K562 (cell line): ENCODE results near the gene CASP1. TPM values are rescaled to one million over a fixed set of nuclear protein-coding genes. Genes with fewer than 3 reads are reported as not detected.

ENCODE experiments used
- ATAC-seq: fragments of 200-7000 bp; cut with Tn5 transposase; 3 replicates; pipeline ENCODE4 v1.9.1; 2020; ENCODE audit warnings: moderate library complexity
- BruUV-seq: library from RNA; stranded (reverse); fragments of 400-500 nt; replicated peaks from 2 replicates; lab custom pipeline; 2021; lab: Mats Ljungman, UMichigan
- CTCF ChIA-PET: fragments of 300-600 bp; formaldehyde crosslinking; extraction: SDS; loops from one replicate; lab custom pipeline; 2021; ENCODE audit warnings: low intra/inter-chr PET ratio; lab: Yijun Ruan, JAX
- POLR2A ChIA-PET: fragments of 300-600, 350-650 bp; sonication (Branson Sonifier 250); formaldehyde crosslinking; extraction: SDS; loops from one replicate; lab custom pipeline; 2021; ENCODE audit warnings: antibody characterized with exemption, inconsistent platforms; lab: Yijun Ruan, JAX
- DNase-seq, 4 experiments: peaks; one replicate each; pipeline versions ENCODE4 v3.0.0 to v3.0.0-alpha.2; 2011 to 2018; ENCODE audit warnings: low spot score in 3 of 4, mixed read lengths in 3 of 4; ENCODE audit errors: extremely low read depth in 1 of 4
- FAIRE-seq: peaks from 2 replicates; lab custom pipeline; 2011; peaks lifted over from hg19 to GRCh38; lab: Jason Lieb, UNC
- H2AFZ ChIP-seq: 2 replicates; pipeline ENCODE4 v1.6.0; 2011; ENCODE audit warnings: low read depth, low read length, control low read depth, inconsistent platforms
- H3K27ac ChIP-seq: fragments of 200-600 bp; 3 replicates; pipeline ENCODE4 v1.8.0; 2011; ENCODE audit warnings: low read depth, mild to moderate bottlenecking, control low read depth, inconsistent platforms, low read length, moderate library complexity, mixed read lengths; ENCODE audit errors: extremely low read depth
- H3K27me3 ChIP-seq, 2 experiments: fragments of 300-600 bp in 1 of 2; 2 replicates in 1 of 2; 3 replicates in 1 of 2; pipeline versions ENCODE4 v1.6.0 to v1.8.0; 2011; ENCODE audit warnings: inconsistent platforms in 2 of 2, low read length in 2 of 2, mild to moderate bottlenecking in 1 of 2, mixed read lengths in 1 of 2, moderate library complexity in 1 of 2; ENCODE audit not compliant: control insufficient read depth in 2 of 2, insufficient read depth in 2 of 2
- H3K36me3 ChIP-seq: fragments of 300-600 bp; 3 replicates; pipeline ENCODE4 v1.8.0; 2011; ENCODE audit warnings: mild to moderate bottlenecking, low read length, inconsistent platforms; ENCODE audit not compliant: control insufficient read depth, insufficient read depth
- H3K4me1 ChIP-seq, 2 experiments: fragments of 200-600 bp in 1 of 2; replicated peaks in 1 of 2; 2 replicates in 1 of 2; 3 replicates in 1 of 2; pipeline versions ENCODE4 v1.5.1 to v1.8.0; 2011; ENCODE audit warnings: inconsistent platforms in 2 of 2, low read length in 2 of 2, mild to moderate bottlenecking in 1 of 2, mixed read lengths in 1 of 2, moderate library complexity in 1 of 2; ENCODE audit not compliant: control insufficient read depth in 2 of 2, insufficient read depth in 2 of 2
- H3K4me2 ChIP-seq: 2 replicates; pipeline ENCODE4 v1.6.1; 2011; ENCODE audit warnings: low read length, control low read depth, inconsistent platforms, mixed read lengths; ENCODE audit not compliant: insufficient read depth
- H3K4me3 ChIP-seq: fragments of 200-600 bp; sonication (generic), shearing (Covaris generic); 2 replicates; pipeline ENCODE4 v1.5.1; 2016; ENCODE audit warnings: control low read depth, inconsistent platforms
- H3K79me2 ChIP-seq: fragments of 200-600 bp; 3 replicates; pipeline ENCODE4 v1.8.0; 2011; ENCODE audit warnings: low read length, inconsistent platforms; ENCODE audit not compliant: control insufficient read depth, insufficient read depth
- H3K9ac ChIP-seq, 2 experiments: 2 replicates each; pipeline versions ENCODE4 v1.6.0 to v1.6.1; 2011; ENCODE audit warnings: low read depth in 2 of 2, low read length in 2 of 2, control low read depth in 1 of 2, inconsistent platforms in 1 of 2, mild to moderate bottlenecking in 1 of 2, mixed read lengths in 1 of 2; ENCODE audit not compliant: insufficient read depth in 1 of 2
- H3K9me1 ChIP-seq: one replicate; pipeline ENCODE4 v1.6.0; 2011; ENCODE audit warnings: inconsistent platforms, mild to moderate bottlenecking, low read length, moderate library complexity; ENCODE audit not compliant: control insufficient read depth, insufficient read depth
- H3K9me3 ChIP-seq: replicated peaks from 2 replicates; pipeline ENCODE4 v1.5.1; 2011; ENCODE audit warnings: low read depth, low read length, inconsistent platforms; ENCODE audit not compliant: control insufficient read depth, insufficient read depth
- H4K20me1 ChIP-seq: replicated peaks from 2 replicates; pipeline ENCODE4 v1.6.1; 2011; ENCODE audit warnings: low read length, inconsistent platforms, mixed read lengths; ENCODE audit not compliant: control insufficient read depth, insufficient read depth
- CBFA2T2 ChIP-seq: fragments of 450-650 bp; conservative IDR thresholded peaks from 2 replicates; pipeline ENCODE4 v1.6.1; 2017; ENCODE audit warnings: mild to moderate bottlenecking
- CBX2 ChIP-seq: fragments of 200-600 bp; sonication (generic); IDR thresholded peaks from one replicate; pipeline ENCODE4 v1.6.1; 2012; ENCODE audit warnings: mild to moderate bottlenecking, low read length, inconsistent platforms; ENCODE audit not compliant: insufficient read depth, poor library complexity, severe bottlenecking
- CREM ChIP-seq: IDR thresholded peaks from 2 replicates; pipeline ENCODE4 v1.6.1; 2014; ENCODE audit warnings: antibody characterized with exemption, low read depth
- HNRNPK ChIP-seq: fragments of 200-400 bp; formaldehyde crosslinking; IDR thresholded peaks from one replicate; pipeline ENCODE4 v1.6.1; 2018; ENCODE audit warnings: mild to moderate bottlenecking, low read depth, low read length; ENCODE audit not compliant: poor library complexity, severe bottlenecking
- HOXB6 ChIP-seq: fragments of 250-450 bp; sonication (Bioruptor Pico); IDR thresholded peaks from 2 replicates; pipeline ENCODE4 v1.5.1; 2022; ENCODE audit warnings: mild to moderate bottlenecking, borderline replicate concordance
- LCOR ChIP-seq: sonication (generic); formaldehyde crosslinking; IDR thresholded peaks from 2 replicates; pipeline ENCODE4 v1.8.0; 2022; ENCODE audit warnings: mild to moderate bottlenecking, missing genetic modification reagents
- MAFK ChIP-seq: IDR thresholded peaks from 2 replicates; pipeline ENCODE4 v1.6.1; 2011; ENCODE audit warnings: low read length, improper control_type of control experiment
- PHF8 ChIP-seq: fragments of 200-600 bp; sonication (generic); IDR thresholded peaks from 2 replicates; pipeline ENCODE4 v1.6.1; 2012; ENCODE audit warnings: mixed run types, mild to moderate bottlenecking, inconsistent platforms, low read length, moderate library complexity, borderline replicate concordance
- POLR2AphosphoS2 ChIP-seq: IDR thresholded peaks from 2 replicates; pipeline ENCODE4 v1.6.1; 2012; ENCODE audit warnings: low read length, improper control_type of control experiment
- RBBP5 ChIP-seq: fragments of 200-600 bp; sonication (generic); IDR thresholded peaks from 2 replicates; pipeline ENCODE4 v1.6.1; 2012; ENCODE audit warnings: borderline replicate concordance, mild to moderate bottlenecking, low read length, control low read depth, inconsistent platforms; ENCODE audit not compliant: insufficient read depth, poor library complexity, severe bottlenecking
- RCOR1 ChIP-seq, 2 experiments: IDR thresholded peaks; 2 replicates each; pipeline ENCODE4 v1.6.1; 2012; ENCODE audit warnings: low read depth in 2 of 2, low read length in 2 of 2, borderline replicate concordance in 1 of 2, improper control_type of control experiment in 1 of 2
- ZNF764 ChIP-seq: fragments of 250-450 bp; sonication (Bioruptor Pico); IDR thresholded peaks from 2 replicates; pipeline ENCODE4 v1.4.0; 2020; ENCODE audit warnings: low read depth, mild to moderate bottlenecking, moderate library complexity
- WGBS: fragments of 100-300 bp; shearing (Covaris generic); methylation state at CpG from one replicate; pipeline ENCODE4 v1.1.6; 2016; ENCODE audit warnings: low coverage, mixed read lengths; ENCODE audit not compliant: insufficient coverage; ENCODE audit errors: missing lambda C conversion rate; 5-methylcytosine and 5-hydroxymethylcytosine counted together
- in situ Hi-C: fragments of 300-500 bp; cut with MboI; formaldehyde crosslinking; loops from 4 replicates; pipeline ENCODE4 v1.15.0; 2018; ENCODE audit warnings: inconsistent platforms, mixed read lengths
- intact Hi-C: fragments of 100-400 bp; cut with micrococcal nuclease; formaldehyde crosslinking; loops from 2 replicates; pipeline ENCODE4 v1.14.2; 2022
- polyA plus RNA-seq, 8 experiments: library from polyadenylated mRNA; depleted of rRNA in 4 of 8; stranded (reverse) in 5 of 8; unstranded in 3 of 8; fragments of >200 nt; fragmentation: Nextera tagmentation in 2 of 8; fragmentation: Illumina TruSeq in 1 of 8; extraction: Ambion mirVana in 2 of 8; extraction: Trizol in 1 of 8; gene quantifications; 2 replicates each; pipeline versions ENCODE4 v1.2.1 to v1.2.3, GENCODE V29; 2011 to 2014; ENCODE audit warnings: inconsistent platforms in 1 of 8, missing spikeins in 1 of 8
- total RNA-seq, 7 experiments: library from RNA; depleted of rRNA in 6 of 7; stranded (reverse); fragments of >200 nt in 6 of 7; fragmentation: Illumina TruSeq in 2 of 7; extraction: Trizol in 2 of 7; gene quantifications; 2 replicates each; pipeline versions ENCODE4 v1.2.1 to v1.2.3, GENCODE V29; 2011 to 2021; ENCODE audit warnings: low replicate concordance in 1 of 7
- TF ChIP-seq, protein P1 (sequence below), 2 experiments: fragments of 150-350 bp in 1 of 2; IDR thresholded peaks; 2 replicates each; pipeline ENCODE4 v1.6.1; 2012 to 2016; ENCODE audit warnings: low read depth in 2 of 2, low read length in 2 of 2, mild to moderate bottlenecking in 1 of 2, moderate library complexity in 1 of 2
- TF ChIP-seq, protein P2 (sequence below): fragments of 250-450 bp; sonication (Bioruptor Pico); IDR thresholded peaks from 2 replicates; pipeline ENCODE4 v1.9.0; 2021; ENCODE audit warnings: mild to moderate bottlenecking
- TF ChIP-seq, protein P3 (sequence below): fragments of 250-450 bp; sonication (Bioruptor Pico); IDR thresholded peaks from 2 replicates; pipeline ENCODE4 v1.4.0; 2020; ENCODE audit warnings: mild to moderate bottlenecking, moderate library complexity

Gene CASP1
- total and polyA plus RNA-seq, 9 of the 15 experiments (the other 6 are each of a cell fraction or from before 2014, with no cell fraction given): not detected

DNA sequence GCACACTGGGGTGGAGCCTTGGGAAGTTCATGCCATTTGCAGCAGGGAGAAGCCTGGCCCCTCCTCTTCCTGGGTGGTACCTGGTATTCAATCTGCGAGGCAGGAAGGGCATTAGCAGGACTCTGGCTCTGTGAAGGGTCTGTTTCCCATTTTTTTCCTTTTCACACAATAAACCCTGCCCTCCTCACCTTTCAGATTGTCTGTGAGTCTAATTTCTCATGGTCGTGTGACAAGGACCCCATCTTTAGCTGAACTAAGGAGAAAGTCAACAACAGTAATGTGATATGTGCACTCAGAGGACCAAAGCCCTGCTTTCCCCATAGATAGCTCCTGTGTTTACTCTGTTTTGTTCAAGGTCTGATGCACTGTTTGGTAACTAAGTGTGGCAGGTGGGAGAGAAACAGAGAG lies 39.9 kb downstream of the CASP1 start (continued):
- TF ChIP-seq, protein P1, sequence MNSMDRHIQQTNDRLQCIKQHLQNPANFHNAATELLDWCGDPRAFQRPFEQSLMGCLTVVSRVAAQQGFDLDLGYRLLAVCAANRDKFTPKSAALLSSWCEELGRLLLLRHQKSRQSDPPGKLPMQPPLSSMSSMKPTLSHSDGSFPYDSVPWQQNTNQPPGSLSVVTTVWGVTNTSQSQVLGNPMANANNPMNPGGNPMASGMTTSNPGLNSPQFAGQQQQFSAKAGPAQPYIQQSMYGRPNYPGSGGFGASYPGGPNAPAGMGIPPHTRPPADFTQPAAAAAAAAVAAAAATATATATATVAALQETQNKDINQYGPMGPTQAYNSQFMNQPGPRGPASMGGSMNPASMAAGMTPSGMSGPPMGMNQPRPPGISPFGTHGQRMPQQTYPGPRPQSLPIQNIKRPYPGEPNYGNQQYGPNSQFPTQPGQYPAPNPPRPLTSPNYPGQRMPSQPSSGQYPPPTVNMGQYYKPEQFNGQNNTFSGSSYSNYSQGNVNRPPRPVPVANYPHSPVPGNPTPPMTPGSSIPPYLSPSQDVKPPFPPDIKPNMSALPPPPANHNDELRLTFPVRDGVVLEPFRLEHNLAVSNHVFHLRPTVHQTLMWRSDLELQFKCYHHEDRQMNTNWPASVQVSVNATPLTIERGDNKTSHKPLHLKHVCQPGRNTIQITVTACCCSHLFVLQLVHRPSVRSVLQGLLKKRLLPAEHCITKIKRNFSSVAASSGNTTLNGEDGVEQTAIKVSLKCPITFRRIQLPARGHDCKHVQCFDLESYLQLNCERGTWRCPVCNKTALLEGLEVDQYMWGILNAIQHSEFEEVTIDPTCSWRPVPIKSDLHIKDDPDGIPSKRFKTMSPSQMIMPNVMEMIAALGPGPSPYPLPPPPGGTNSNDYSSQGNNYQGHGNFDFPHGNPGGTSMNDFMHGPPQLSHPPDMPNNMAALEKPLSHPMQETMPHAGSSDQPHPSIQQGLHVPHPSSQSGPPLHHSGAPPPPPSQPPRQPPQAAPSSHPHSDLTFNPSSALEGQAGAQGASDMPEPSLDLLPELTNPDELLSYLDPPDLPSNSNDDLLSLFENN (IDR thresholded peaks at IDR 0.05; ENCODE audit: low read depth in 2 of 2, low read length in 2 of 2): no peak
- no peak for TF ChIP-seq LCOR (CRISPR knock-in tag)
- TF ChIP-seq, protein P2, sequence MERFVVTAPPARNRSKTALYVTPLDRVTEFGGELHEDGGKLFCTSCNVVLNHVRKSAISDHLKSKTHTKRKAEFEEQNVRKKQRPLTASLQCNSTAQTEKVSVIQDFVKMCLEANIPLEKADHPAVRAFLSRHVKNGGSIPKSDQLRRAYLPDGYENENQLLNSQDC (CRISPR knock-in tag): no peak
- TF ChIP-seq RCOR1 (IDR thresholded peaks at IDR 0.05; ENCODE audit: borderline replicate concordance in 1 of 2, low read depth in 2 of 2, low read length in 2 of 2): no peak
- no peak for TF ChIP-seq POLR2AphosphoS2
- no peak for TF ChIP-seq HNRNPK
- TF ChIP-seq, all 486 proteins: peak for 0

DNA sequence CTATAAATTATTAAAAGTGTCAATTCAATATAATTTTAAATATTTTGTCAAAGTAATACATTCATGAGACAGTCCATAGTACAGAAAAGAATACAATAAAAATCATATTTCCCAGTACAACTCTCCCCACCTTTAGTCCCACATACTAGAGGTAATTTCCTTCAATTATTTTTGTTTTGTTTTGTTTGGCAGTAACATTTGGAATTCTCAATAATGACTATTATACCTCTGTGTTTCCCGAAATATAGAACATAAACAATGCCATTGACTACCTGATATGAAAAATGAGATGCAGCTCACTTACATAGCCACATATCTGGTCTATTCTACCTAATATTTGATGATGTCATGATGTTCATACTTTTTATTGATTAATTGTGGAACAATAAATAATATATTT lies 42.2 kb downstream of the CASP1 start:
- Histone ChIP-seq H3K27me3 (no peaks in the 10 kb centered on the region), H2AFZ (no peak overlapping the region), H3K36me3 (no peaks in the 10 kb centered on the region), H3K4me2 (no peak overlapping the region), H3K9me1 (no peaks in the 10 kb centered on the region), H3K27ac (no peak overlapping the region), H3K4me3 (no peak overlapping the region), H3K9me3 (no peaks in the 10 kb centered on the region), H3K4me1 (no peaks in the 10 kb centered on the region), H3K79me2 (no peaks in the 10 kb centered on the region), H4K20me1 (no peaks in the 10 kb centered on the region), H3K9ac (no peak overlapping the region)
- ChIA-PET POLR2A (no interaction called here), CTCF (no interaction called here)
- no TSS peak for BruUV-seq
- ATAC-seq (no peak), FAIRE-seq (no peak), DNase-seq (no peak)
- in situ Hi-C loops: no loop called here
- WGBS: 0% methylated on average over 1 of the region's 1 CpG
- intact Hi-C loops: no loop called here
- TF ChIP-seq ZNF764 (CRISPR knock-in tag) (no peak), RBBP5 (no peak), CBFA2T2 (no peak), MAFK (no peak), CBX2 (no peak), PHF8 (no peak), CREM (no peak), HOXB6 (no peak)
- TF ChIP-seq, protein P3, sequence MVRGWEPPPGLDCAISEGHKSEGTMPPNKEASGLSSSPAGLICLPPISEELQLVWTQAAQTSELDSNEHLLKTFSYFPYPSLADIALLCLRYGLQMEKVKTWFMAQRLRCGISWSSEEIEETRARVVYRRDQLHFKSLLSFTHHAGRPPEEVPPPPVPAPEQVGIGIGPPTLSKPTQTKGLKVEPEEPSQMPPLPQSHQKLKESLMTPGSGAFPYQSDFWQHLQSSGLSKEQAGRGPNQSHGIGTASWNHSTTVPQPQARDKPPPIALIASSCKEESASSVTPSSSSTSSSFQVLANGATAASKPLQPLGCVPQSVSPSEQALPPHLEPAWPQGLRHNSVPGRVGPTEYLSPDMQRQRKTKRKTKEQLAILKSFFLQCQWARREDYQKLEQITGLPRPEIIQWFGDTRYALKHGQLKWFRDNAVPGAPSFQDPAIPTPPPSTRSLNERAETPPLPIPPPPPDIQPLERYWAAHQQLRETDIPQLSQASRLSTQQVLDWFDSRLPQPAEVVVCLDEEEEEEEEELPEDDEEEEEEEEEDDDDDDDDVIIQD (CRISPR knock-in tag): no peak
